GM12892 (cell line): ENCODE data around the gene SNX2.
"Not testable (repeated sequence)": the region's sequence is repeated elsewhere in the genome, so short reads cannot be mapped to it uniquely, and the experiment has no call there.

Source experiments
- DNase-seq: peaks from one replicate; pipeline ENCODE4 v3.0.0; 2011; ENCODE audit not compliant: insufficient read length
- FAIRE-seq: peaks from 2 replicates; lab custom pipeline; 2011; peaks lifted over from hg19 to GRCh38; lab: Jason Lieb, UNC
- POLR2A ChIP-seq: IDR thresholded peaks from 2 replicates; pipeline ENCODE4 v1.6.1; 2011; ENCODE audit warnings: low read depth, low read length, control low read depth
- POLR2AphosphoS5 ChIP-seq: IDR thresholded peaks from 2 replicates; pipeline ENCODE4 v1.6.1; 2011; ENCODE audit warnings: low read depth, low read length, control low read depth
- TAF1 ChIP-seq: IDR thresholded peaks from 2 replicates; pipeline ENCODE4 v1.6.1; 2011; ENCODE audit warnings: low read depth, mild to moderate bottlenecking, control low read depth, low read length, borderline replicate concordance

SNX2 gene

GRCh38 chr5:122846051-122846550 is 71.2 kb downstream of the SNX2 start:
- TF ChIP-seq TAF1 (no peak), POLR2A (no peak), POLR2AphosphoS5 (no peak)
- FAIRE-seq (no peak), DNase-seq (no peak)

- no peak for FAIRE-seq
- TF ChIP-seq POLR2AphosphoS5 (no peak), TAF1 (no peak), POLR2A (no peak)
- DNase-seq: no peak
Measured at GRCh38 chr5:122847687-122848081, 72.8 kb downstream of the SNX2 start.

- TF ChIP-seq TAF1: no peak
- no peak for TF ChIP-seq POLR2AphosphoS5
- TF ChIP-seq POLR2A: no peak
- no peak for DNase-seq
- peak; percentile 71 for FAIRE-seq
Measured at GRCh38 chr5:122849771-122850170, 74.9 kb downstream of the SNX2 start.

DNA sequence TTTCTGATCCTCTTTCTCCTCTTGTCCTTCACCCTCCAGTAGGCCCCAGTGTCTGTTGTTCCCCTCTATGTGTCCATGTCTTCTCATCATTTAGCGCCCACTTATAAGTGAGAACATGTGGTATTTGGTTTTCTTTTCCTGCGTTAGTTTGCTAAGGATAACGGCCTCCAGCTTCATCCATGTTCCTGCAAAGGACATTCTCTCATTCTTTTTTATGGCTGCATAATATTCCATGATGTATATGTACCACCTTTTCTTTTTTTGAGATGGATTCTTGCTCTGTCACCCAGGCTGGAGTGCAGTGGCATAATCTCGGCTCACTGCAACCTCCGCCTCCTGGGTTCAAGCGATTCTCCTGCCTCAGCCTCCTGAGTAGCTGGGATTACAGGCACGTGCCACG is 82.7 kb downstream of the SNX2 start:
- not testable (repeated sequence) for DNase-seq, FAIRE-seq

DNA sequence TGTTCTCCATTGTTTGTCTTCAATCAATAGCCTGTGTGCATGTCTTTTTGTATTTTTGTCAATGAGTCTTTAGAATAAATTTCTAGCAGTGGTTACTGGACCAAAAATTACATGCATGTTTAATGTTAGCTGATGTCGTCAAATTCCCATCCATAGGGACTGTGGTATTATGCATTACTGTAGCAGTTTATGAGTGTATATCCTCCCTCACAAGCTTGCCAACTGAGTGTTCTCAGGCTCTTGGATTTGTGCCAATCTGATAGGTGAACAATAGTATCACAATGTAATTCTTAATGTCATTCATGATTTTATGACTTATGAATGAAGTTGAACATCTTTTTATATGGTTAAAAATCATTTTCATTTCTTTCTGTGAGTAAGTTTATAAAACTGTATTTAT is 83.6 kb downstream of the SNX2 start:
- FAIRE-seq (no peak), DNase-seq (no peak)
- TF ChIP-seq POLR2A: no peak
- TF ChIP-seq TAF1: no peak
- TF ChIP-seq POLR2AphosphoS5: no peak

DNA sequence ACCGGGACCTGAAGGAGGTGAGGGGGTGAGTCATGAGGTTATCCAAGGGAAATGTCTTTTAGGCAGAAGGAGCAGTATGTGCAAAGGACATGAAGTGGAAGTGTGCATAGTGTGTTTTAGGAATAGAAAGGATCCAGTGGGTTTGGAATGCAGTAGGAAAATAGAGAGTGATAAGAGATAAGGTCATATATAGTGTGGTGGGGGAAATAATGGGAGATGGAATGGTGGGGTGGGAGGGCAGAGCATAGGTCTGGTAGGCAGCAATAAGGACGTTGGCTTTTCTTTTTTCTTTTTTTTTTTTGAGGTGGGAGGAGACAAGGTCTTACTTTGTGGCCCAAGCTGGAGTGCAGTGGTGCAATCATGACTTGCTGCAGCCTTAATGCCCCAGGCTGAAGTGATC is 88.4 kb downstream of the SNX2 start:
- FAIRE-seq: no peak
- no peak for DNase-seq

GRCh38 chr5:122863721-122864120 is 88.8 kb downstream of the SNX2 start:
- FAIRE-seq: no peak

More for the DNA sequence above, 88.4 kb downstream of the SNX2 start:
- no peak for TF ChIP-seq POLR2A
- TF ChIP-seq POLR2AphosphoS5: no peak
- no peak for TF ChIP-seq TAF1

GRCh38 chr5:122864400-122864799 is 89.5 kb downstream of the SNX2 start:
- FAIRE-seq: no peak
- TF ChIP-seq POLR2A (no peak), POLR2AphosphoS5 (no peak), TAF1 (no peak)
- DNase-seq: no peak

More at GRCh38 chr5:122863721-122864120, 88.8 kb downstream of the SNX2 start:
- no peak for TF ChIP-seq POLR2A
- TF ChIP-seq POLR2AphosphoS5: no peak
- TF ChIP-seq TAF1: no peak
- no peak for DNase-seq

- FAIRE-seq (no peak), DNase-seq (no peak)
- TF ChIP-seq POLR2AphosphoS5: no peak
- TF ChIP-seq TAF1: no peak
- TF ChIP-seq POLR2A: no peak
Measured at GRCh38 chr5:122864842-122865241, 90.0 kb downstream of the SNX2 start.

DNA sequence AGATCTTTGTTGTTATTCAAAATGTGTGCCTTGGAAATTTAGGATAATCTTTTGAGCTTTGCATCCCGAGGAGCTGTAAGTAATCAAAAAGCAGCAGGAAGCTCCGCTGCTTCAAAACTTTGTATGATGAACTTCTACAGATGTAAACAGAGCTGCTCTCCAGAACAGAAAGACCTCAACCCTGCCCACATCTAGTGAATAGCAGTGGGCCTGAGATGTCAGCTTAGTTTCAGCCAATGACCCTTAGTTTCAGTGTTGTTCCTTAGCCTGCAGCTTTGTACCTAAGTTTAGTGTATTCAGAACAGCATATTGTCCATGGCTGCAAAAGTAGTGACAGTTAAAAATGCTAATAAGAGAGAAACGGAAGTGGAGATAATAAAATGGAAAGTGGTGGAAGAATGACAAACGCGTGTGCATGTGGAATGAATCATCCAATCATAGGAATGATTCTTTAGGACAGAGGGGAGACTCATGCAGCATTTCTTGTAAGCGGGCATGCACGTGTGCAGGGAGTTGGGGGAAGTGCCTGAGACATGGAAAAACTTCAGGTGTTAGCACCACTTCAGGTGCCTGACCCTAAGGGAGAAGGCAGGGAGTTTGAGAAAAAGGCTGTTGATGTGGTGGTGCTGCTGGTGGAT is 95.5 kb downstream of the SNX2 start:
- FAIRE-seq: no peak
- DNase-seq: no peak
- TF ChIP-seq POLR2AphosphoS5 (no peak), TAF1 (no peak), POLR2A (no peak)

DNA sequence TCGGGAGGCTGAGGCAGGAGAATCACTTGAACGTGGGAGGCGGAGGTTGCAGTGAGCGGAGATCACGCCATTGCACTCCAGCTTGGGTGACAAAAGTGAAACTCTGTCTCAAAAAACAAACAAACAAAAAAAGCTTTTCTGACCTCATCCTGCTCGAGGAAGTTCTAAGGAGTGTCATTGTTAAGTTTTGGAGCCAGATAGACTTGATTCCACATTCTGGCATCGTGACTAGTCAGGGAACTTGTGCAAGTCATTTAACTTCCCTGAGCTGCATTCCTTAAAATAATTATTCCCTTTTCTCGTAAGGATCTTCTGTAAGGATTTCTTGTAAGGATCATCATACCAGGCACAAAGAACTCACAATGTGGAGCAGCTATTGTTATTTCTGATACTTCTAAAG is 96.8 kb downstream of the SNX2 start:
- DNase-seq (no peak), FAIRE-seq (no peak)
- TF ChIP-seq POLR2AphosphoS5: no peak
- TF ChIP-seq TAF1: no peak
- no peak for TF ChIP-seq POLR2A

DNA sequence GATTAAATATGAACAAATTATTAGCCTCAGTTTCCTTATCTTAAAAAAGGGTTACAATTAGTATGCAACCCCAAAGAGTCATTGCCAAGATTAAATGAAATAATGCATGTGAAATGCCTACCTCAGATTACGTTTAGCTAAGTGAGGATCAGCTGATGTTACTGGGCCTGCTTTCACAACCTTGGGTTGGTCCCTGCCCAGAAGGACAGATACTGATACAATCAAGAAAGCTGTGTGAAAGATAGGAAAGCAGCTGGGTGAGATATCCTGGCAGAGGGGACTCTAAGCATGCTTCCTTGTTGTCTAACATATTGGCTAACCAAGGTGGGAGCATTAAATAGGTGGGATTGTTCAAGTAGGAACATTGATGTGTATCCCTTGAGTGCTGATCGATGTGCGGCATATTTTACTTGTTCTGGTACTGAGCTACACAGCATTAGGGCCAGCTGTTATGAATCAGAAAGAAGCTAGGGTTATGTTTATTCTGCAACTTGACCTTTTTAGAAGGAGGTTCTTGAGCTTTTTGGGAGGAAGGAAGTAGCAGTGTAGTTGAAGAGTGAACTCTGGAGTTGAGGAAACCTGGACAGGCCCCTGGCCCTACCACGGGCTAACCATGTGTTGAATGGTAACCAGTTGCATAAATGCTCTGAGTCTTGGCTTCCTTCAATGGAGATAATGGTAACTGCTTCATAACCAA is 99.4 kb downstream of the SNX2 start:
- DNase-seq: no peak
- TF ChIP-seq TAF1: no peak
- TF ChIP-seq POLR2A: no peak
- no peak for TF ChIP-seq POLR2AphosphoS5
- FAIRE-seq: no peak

- DNase-seq (no peak), FAIRE-seq (no peak)
- TF ChIP-seq POLR2A: no peak
- TF ChIP-seq POLR2AphosphoS5: no peak
- TF ChIP-seq TAF1: no peak
Measured at GRCh38 chr5:122877518-122877917, 102.6 kb downstream of the SNX2 start.
